ENCODE data around the gene APOA4.

Gene APOA4

DNA sequence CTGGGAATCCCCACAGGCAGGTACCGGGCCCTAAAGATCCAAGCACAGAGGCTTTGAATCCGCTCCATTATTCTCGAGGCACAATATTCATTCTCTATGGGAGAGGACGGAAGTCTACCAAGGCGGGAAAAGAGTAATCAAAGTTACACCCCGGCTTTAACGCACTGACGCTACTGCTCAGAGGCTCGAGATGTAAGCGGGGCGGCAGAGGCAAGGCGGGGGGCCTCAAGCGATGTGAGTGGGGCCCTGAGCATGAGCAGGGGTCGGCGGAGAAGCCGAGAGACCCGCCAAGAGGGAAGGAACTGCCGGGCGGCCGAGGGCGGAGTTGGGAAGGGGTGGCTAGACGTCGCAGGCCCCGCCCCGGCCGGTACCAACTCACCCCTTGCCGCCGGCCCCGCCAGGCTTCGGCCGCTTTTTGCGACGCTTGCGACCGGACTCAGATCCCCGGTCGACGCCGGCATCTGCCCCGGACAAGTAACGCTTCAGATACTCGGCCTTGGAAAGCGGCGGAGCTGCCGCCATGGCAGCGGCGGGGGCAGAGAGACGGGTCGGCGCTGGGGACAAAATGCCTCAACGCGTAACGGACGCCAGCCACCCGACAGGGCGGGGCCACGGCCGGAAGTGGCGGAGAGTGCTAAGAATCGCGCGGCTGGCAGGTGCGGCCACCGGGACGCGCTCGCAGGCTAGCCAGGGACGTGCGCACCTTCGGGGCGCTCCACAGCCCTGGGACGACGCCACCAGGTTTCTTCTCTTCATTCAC lies 50.5 kb downstream of the APOA4 start, which contains the start of gene BUD13:
Gene BUD13 (minus strand): TSS at position 545 of the 760 bp plus-strand sequence. CDS start 23 bp downstream, at position 522.
- Histone ChIP-seq H3K4me3 (ENCODE audit: insufficient read depth, low read length, poor library complexity, severe bottlenecking) (peak within 1 kb of the TSS; percentile 73), H3K9me2 (replicated peaks; ENCODE audit: insufficient read depth, low read length) (no peaks in the 10 kb centered on the region), H2AFZ (ENCODE audit: low read depth, low read length, severe bottlenecking) (peak within 1 kb of the TSS; percentile 72), H3K36me3 (ENCODE audit: low read length) (peaks cover 9% of the 10 kb centered on the region; the same call in 1 of the 2 replicates), H3K27ac (ENCODE audit: low read depth, low read length) (peak within 1 kb of the TSS; percentile 92), H3K79me2 (ENCODE audit: insufficient read depth, low read length) (peaks cover 25% of the 10 kb centered on the region), H3F3A (ENCODE audit: insufficient read depth) (peaks cover 35% of the 10 kb centered on the region), H3K4me2 (ENCODE audit: low read depth, low read length, poor library complexity, severe bottlenecking) (peak within 1 kb of the TSS; percentile 94), H4K20me1 (ENCODE audit: low read depth, low read length) (no peaks in the 10 kb centered on the region), H3K9me3 (ENCODE audit: insufficient read depth, low read length) (no peaks in the 10 kb centered on the region), H3K9ac (ENCODE audit: low read length) (peak within 1 kb of the TSS; percentile 83), H3K27me3 (ENCODE audit: low read length) (no peaks in the 10 kb centered on the region)
- no peak for TF ChIP-seq EZH2phosphoT487 (conservative IDR thresholded peaks at IDR 0.05; ENCODE audit: low read length)
- TF ChIP-seq, protein P1, sequence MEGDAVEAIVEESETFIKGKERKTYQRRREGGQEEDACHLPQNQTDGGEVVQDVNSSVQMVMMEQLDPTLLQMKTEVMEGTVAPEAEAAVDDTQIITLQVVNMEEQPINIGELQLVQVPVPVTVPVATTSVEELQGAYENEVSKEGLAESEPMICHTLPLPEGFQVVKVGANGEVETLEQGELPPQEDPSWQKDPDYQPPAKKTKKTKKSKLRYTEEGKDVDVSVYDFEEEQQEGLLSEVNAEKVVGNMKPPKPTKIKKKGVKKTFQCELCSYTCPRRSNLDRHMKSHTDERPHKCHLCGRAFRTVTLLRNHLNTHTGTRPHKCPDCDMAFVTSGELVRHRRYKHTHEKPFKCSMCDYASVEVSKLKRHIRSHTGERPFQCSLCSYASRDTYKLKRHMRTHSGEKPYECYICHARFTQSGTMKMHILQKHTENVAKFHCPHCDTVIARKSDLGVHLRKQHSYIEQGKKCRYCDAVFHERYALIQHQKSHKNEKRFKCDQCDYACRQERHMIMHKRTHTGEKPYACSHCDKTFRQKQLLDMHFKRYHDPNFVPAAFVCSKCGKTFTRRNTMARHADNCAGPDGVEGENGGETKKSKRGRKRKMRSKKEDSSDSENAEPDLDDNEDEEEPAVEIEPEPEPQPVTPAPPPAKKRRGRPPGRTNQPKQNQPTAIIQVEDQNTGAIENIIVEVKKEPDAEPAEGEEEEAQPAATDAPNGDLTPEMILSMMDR (IDR thresholded peaks at IDR 0.05; ENCODE audit: insufficient read depth, low read length, poor library complexity, severe bottlenecking), result no peak

DNA sequence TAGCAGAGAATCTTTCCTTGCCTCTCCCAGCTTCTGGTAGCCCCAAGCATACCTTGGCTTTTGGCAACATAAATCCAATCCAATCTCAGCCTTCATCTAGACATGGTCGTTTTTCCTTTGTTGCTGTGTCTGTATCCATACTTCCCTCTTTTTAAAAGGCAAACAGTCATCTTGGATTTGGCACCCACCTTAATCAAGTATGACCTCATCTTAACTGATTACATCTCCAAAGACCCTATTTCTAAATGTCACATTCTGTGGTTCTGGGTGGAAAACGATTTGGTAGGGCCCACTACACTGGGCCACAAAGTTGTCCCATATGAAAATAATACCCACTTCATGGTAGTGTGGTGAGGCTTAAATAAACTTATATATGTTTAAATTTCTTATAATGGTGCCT lies 51.2 kb downstream of the APOA4 start:
- no peaks in the 10 kb centered on the region for H3K9me3 ChIP-seq (ENCODE audit: insufficient read depth, low read length)
- peaks cover 25% of the 10 kb centered on the region for H3K79me2 ChIP-seq (ENCODE audit: insufficient read depth, low read length)
- H2AFZ ChIP-seq (ENCODE audit: low read depth, low read length, severe bottlenecking), result no peak overlapping the region
- peak overlapping the region; percentile 94 for H3K4me2 ChIP-seq (ENCODE audit: low read depth, low read length, poor library complexity, severe bottlenecking)
- TF ChIP-seq EZH2phosphoT487 (conservative IDR thresholded peaks at IDR 0.05; ENCODE audit: low read length), result no peak
- TF ChIP-seq, protein P1 (IDR thresholded peaks at IDR 0.05; ENCODE audit: insufficient read depth, low read length, poor library complexity, severe bottlenecking), result no peak
- peak overlapping the region; percentile 83 for H3K9ac ChIP-seq (ENCODE audit: low read length)
- peaks cover 9% of the 10 kb centered on the region; the same call in 1 of the 2 replicates for H3K36me3 ChIP-seq (ENCODE audit: low read length)
- H3K9me2 ChIP-seq (replicated peaks; ENCODE audit: insufficient read depth, low read length), result no peaks in the 10 kb centered on the region
- peaks cover 33% of the 10 kb centered on the region for H3F3A ChIP-seq (ENCODE audit: insufficient read depth)
- H3K27ac ChIP-seq (ENCODE audit: low read depth, low read length), result peak overlapping the region; percentile 87
- H3K27me3 ChIP-seq (ENCODE audit: low read length), result no peaks in the 10 kb centered on the region
- no peaks in the 10 kb centered on the region for H4K20me1 ChIP-seq (ENCODE audit: low read depth, low read length)
- peak overlapping the region; percentile 70 for H3K4me3 ChIP-seq (ENCODE audit: insufficient read depth, low read length, poor library complexity, severe bottlenecking)
